HepG2 (cell line): Measurements from ENCODE around the gene LMOD1. TPM values are rescaled to one million over a fixed set of nuclear protein-coding genes. Genes with fewer than 3 reads are reported as not detected.

ENCODE experiments used
- GATA4 ChIP-seq: sonication (generic); IDR thresholded peaks from 2 replicates; pipeline ENCODE4 v1.6.1; 2016; ENCODE audit warnings: antibody characterized with exemption, low read depth, borderline replicate concordance
- GPN1 ChIP-seq: sonication (generic); formaldehyde crosslinking; IDR thresholded peaks from 2 replicates; pipeline ENCODE4 v1.5.1; 2020; ENCODE audit warnings: missing genetic modification reagents, borderline replicate concordance
- ISX ChIP-seq: sonication (generic); formaldehyde crosslinking; conservative IDR thresholded peaks from 2 replicates; pipeline ENCODE4 v1.5.0; 2020; ENCODE audit warnings: missing genetic modification reagents
- NFATC3 ChIP-seq: sonication (generic); formaldehyde crosslinking; IDR thresholded peaks from 2 replicates; pipeline ENCODE4 v1.5.1; 2020; ENCODE audit warnings: mild to moderate bottlenecking, missing genetic modification reagents
- NFE2L2 ChIP-seq: fragments of 150-350 bp; IDR thresholded peaks from 2 replicates; pipeline ENCODE4 v1.6.1; 2014; ENCODE audit warnings: low read length
- YY1 ChIP-seq: IDR thresholded peaks from 2 replicates; pipeline ENCODE4 v1.6.1; 2011; ENCODE audit warnings: low read length, low read depth, moderate library complexity, mild to moderate bottlenecking; ENCODE audit not compliant: insufficient read depth, insufficient replicate concordance
- ZNF446 ChIP-seq: sonication (generic); formaldehyde crosslinking; IDR thresholded peaks from 2 replicates; pipeline ENCODE4 v1.5.0; 2020; ENCODE audit warnings: mild to moderate bottlenecking, missing genetic modification reagents
- ZNF761 ChIP-seq: sonication (generic); formaldehyde crosslinking; conservative IDR thresholded peaks from 2 replicates; pipeline ENCODE4 v1.4.0; 2020; ENCODE audit warnings: mild to moderate bottlenecking, missing genetic modification reagents
- ZNF775 ChIP-seq: sonication (generic); formaldehyde crosslinking; IDR thresholded peaks from 2 replicates; pipeline ENCODE4 v1.4.0; 2020; ENCODE audit warnings: missing genetic modification reagents, mild to moderate bottlenecking, moderate library complexity, borderline replicate concordance
- polyA plus RNA-seq, 8 experiments: library from polyadenylated mRNA; depleted of rRNA in 3 of 8; stranded (reverse) in 7 of 8; unstranded in 1 of 8; fragments of >200 nt; fragmentation: Illumina TruSeq in 4 of 8; extraction: Trizol in 4 of 8; gene quantifications; 2 replicates each; pipeline versions ENCODE4 v1.2.1 to v1.2.3, GENCODE V29; 2011 to 2016; ENCODE audit warnings: low read depth in 4 of 8, missing spikeins in 1 of 8, mixed read lengths in 1 of 8; ENCODE audit not compliant: insufficient read depth in 1 of 8
- total RNA-seq, 5 experiments: library from RNA; depleted of rRNA; stranded (reverse); fragments of >200 nt; fragmentation: Illumina TruSeq; extraction: Trizol; gene quantifications; 2 replicates each; pipeline ENCODE4 v1.2.3, GENCODE V29; 2016; ENCODE audit warnings: low read depth in 1 of 5
- TF ChIP-seq, protein P1 (sequence below), 2 experiments: sonication (generic) in 1 of 2; formaldehyde crosslinking in 1 of 2; IDR thresholded peaks; 2 replicates each; pipeline versions ENCODE4 v1.6.1 to v1.9.0; 2014 to 2022; ENCODE audit warnings: antibody characterized with exemption in 1 of 2, borderline replicate concordance in 1 of 2, inconsistent platforms in 1 of 2, low read depth in 1 of 2, missing genetic modification reagents in 1 of 2
- TF ChIP-seq, protein P2 (sequence below): sonication (generic); formaldehyde crosslinking; IDR thresholded peaks from 2 replicates; pipeline ENCODE4 v1.9.0; 2021; ENCODE audit warnings: missing genetic modification reagents, borderline replicate concordance
- TF ChIP-seq, protein P3 (sequence below): sonication (generic); formaldehyde crosslinking; IDR thresholded peaks from 2 replicates; pipeline ENCODE4 v1.4.0; 2020; ENCODE audit warnings: mild to moderate bottlenecking, missing genetic modification reagents
- TF ChIP-seq, protein P4 (sequence below): sonication (generic); formaldehyde crosslinking; IDR thresholded peaks from 2 replicates; pipeline ENCODE4 v1.4.0; 2020; ENCODE audit warnings: missing genetic modification reagents; ENCODE audit errors: not compliant biosample characterization
- TF ChIP-seq, protein P5 (sequence below), 2 experiments: fragments of 450-650 bp in 1 of 2; sonication (generic) in 1 of 2; formaldehyde crosslinking; IDR thresholded peaks; 2 replicates each; pipeline versions ENCODE4 v1.5.0 to v1.8.0; 2020 to 2022; ENCODE audit warnings: mild to moderate bottlenecking in 1 of 2, missing genetic modification reagents in 1 of 2

LMOD1 gene
- total and polyA plus RNA-seq, 2 of the 13 experiments (the other 11 are each of a cell fraction or from before 2014, with no cell fraction given), result not detected

DNA sequence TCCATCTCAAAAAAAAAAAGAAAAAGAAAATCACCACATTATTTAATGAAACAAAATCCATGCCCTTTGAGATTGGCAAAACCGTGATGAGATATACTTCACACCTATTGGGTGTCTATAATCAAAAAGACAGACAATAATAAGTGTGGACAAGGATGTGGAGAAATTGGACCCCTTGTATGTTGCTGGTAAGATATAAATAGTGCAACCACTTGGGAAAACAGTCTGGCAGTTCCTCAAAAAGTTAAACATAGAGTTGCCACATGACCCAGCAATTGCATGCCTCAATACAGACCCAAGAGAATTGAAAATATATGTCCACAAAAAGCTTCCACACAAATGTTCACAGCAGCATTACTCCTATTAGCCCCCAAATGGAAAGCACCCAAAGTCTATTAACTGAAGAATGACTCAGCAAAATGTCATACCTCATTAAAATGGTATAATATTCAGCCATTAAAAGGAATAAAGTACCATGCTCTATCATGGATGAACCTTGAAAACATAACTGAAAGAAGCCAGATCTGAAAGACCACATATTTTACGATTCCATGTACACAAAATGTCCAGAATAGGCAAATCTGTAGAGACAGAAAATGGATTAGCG is 24.3 kb downstream of the LMOD1 start (continued):
- TF ChIP-seq, protein P1, sequence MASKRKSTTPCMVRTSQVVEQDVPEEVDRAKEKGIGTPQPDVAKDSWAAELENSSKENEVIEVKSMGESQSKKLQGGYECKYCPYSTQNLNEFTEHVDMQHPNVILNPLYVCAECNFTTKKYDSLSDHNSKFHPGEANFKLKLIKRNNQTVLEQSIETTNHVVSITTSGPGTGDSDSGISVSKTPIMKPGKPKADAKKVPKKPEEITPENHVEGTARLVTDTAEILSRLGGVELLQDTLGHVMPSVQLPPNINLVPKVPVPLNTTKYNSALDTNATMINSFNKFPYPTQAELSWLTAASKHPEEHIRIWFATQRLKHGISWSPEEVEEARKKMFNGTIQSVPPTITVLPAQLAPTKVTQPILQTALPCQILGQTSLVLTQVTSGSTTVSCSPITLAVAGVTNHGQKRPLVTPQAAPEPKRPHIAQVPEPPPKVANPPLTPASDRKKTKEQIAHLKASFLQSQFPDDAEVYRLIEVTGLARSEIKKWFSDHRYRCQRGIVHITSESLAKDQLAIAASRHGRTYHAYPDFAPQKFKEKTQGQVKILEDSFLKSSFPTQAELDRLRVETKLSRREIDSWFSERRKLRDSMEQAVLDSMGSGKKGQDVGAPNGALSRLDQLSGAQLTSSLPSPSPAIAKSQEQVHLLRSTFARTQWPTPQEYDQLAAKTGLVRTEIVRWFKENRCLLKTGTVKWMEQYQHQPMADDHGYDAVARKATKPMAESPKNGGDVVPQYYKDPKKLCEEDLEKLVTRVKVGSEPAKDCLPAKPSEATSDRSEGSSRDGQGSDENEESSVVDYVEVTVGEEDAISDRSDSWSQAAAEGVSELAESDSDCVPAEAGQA (IDR thresholded peaks at IDR 0.05; ENCODE audit: low read depth), result no peak
- TF ChIP-seq, protein P1 (CRISPR knock-in tag; IDR thresholded peaks at IDR 0.05; ENCODE audit: borderline replicate concordance), result no peak
- TF ChIP-seq, protein P2, sequence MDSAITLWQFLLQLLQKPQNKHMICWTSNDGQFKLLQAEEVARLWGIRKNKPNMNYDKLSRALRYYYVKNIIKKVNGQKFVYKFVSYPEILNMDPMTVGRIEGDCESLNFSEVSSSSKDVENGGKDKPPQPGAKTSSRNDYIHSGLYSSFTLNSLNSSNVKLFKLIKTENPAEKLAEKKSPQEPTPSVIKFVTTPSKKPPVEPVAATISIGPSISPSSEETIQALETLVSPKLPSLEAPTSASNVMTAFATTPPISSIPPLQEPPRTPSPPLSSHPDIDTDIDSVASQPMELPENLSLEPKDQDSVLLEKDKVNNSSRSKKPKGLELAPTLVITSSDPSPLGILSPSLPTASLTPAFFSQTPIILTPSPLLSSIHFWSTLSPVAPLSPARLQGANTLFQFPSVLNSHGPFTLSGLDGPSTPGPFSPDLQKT, result no peak
- TF ChIP-seq, protein P3, sequence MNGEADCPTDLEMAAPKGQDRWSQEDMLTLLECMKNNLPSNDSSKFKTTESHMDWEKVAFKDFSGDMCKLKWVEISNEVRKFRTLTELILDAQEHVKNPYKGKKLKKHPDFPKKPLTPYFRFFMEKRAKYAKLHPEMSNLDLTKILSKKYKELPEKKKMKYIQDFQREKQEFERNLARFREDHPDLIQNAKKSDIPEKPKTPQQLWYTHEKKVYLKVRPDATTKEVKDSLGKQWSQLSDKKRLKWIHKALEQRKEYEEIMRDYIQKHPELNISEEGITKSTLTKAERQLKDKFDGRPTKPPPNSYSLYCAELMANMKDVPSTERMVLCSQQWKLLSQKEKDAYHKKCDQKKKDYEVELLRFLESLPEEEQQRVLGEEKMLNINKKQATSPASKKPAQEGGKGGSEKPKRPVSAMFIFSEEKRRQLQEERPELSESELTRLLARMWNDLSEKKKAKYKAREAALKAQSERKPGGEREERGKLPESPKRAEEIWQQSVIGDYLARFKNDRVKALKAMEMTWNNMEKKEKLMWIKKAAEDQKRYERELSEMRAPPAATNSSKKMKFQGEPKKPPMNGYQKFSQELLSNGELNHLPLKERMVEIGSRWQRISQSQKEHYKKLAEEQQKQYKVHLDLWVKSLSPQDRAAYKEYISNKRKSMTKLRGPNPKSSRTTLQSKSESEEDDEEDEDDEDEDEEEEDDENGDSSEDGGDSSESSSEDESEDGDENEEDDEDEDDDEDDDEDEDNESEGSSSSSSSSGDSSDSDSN (CRISPR knock-in tag), result no peak
- TF ChIP-seq NFE2L2 (peak; percentile 93), GPN1 (CRISPR knock-in tag) (no peak), ZNF761 (CRISPR knock-in tag) (no peak), ZNF775 (CRISPR knock-in tag) (no peak), GATA4 (no peak), ISX (CRISPR knock-in tag) (no peak), NFATC3 (no peak), ZNF446 (no peak), YY1 (no peak)
- TF ChIP-seq, protein P4, sequence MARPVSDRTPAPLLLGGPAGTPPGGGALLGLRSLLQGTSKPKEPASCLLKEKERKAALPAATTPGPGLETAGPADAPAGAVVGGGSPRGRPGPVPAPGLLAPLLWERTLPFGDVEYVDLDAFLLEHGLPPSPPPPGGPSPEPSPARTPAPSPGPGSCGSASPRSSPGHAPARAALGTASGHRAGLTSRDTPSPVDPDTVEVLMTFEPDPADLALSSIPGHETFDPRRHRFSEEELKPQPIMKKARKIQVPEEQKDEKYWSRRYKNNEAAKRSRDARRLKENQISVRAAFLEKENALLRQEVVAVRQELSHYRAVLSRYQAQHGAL, result no peak
- TF ChIP-seq, protein P5, sequence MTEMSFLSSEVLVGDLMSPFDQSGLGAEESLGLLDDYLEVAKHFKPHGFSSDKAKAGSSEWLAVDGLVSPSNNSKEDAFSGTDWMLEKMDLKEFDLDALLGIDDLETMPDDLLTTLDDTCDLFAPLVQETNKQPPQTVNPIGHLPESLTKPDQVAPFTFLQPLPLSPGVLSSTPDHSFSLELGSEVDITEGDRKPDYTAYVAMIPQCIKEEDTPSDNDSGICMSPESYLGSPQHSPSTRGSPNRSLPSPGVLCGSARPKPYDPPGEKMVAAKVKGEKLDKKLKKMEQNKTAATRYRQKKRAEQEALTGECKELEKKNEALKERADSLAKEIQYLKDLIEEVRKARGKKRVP (CRISPR knock-in tag; IDR thresholded peaks at IDR 0.05), result no peak
